Measurements from ENCODE around the gene MLEC. TPM values are rescaled to one million over a fixed set of nuclear protein-coding genes. Genes with fewer than 3 reads are reported as not detected.

The MLEC gene
- total RNA-seq, 1 donor from 2014 or later: 124 TPM

- TF ChIP-seq, protein P1, sequence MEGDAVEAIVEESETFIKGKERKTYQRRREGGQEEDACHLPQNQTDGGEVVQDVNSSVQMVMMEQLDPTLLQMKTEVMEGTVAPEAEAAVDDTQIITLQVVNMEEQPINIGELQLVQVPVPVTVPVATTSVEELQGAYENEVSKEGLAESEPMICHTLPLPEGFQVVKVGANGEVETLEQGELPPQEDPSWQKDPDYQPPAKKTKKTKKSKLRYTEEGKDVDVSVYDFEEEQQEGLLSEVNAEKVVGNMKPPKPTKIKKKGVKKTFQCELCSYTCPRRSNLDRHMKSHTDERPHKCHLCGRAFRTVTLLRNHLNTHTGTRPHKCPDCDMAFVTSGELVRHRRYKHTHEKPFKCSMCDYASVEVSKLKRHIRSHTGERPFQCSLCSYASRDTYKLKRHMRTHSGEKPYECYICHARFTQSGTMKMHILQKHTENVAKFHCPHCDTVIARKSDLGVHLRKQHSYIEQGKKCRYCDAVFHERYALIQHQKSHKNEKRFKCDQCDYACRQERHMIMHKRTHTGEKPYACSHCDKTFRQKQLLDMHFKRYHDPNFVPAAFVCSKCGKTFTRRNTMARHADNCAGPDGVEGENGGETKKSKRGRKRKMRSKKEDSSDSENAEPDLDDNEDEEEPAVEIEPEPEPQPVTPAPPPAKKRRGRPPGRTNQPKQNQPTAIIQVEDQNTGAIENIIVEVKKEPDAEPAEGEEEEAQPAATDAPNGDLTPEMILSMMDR (conservative IDR thresholded peaks at IDR 0.05; ENCODE audit: low read depth, low read length): no peak
- DNase-seq (ENCODE audit: low read depth): no peak
- no peak overlapping the region for H3K4me3 ChIP-seq (ENCODE audit: low read depth, low read length)
Measured at GRCh38 chr12:120646044-120646443, 40.9 kb upstream of the MLEC start.

- no peak overlapping the region for H3K4me3 ChIP-seq (ENCODE audit: low read depth, low read length)
- TF ChIP-seq, protein P1 (conservative IDR thresholded peaks at IDR 0.05; ENCODE audit: low read depth, low read length): no peak
- DNase-seq (ENCODE audit: low read depth): no peak
Measured at GRCh38 chr12:120647375-120647755, 39.6 kb upstream of the MLEC start.

DNA sequence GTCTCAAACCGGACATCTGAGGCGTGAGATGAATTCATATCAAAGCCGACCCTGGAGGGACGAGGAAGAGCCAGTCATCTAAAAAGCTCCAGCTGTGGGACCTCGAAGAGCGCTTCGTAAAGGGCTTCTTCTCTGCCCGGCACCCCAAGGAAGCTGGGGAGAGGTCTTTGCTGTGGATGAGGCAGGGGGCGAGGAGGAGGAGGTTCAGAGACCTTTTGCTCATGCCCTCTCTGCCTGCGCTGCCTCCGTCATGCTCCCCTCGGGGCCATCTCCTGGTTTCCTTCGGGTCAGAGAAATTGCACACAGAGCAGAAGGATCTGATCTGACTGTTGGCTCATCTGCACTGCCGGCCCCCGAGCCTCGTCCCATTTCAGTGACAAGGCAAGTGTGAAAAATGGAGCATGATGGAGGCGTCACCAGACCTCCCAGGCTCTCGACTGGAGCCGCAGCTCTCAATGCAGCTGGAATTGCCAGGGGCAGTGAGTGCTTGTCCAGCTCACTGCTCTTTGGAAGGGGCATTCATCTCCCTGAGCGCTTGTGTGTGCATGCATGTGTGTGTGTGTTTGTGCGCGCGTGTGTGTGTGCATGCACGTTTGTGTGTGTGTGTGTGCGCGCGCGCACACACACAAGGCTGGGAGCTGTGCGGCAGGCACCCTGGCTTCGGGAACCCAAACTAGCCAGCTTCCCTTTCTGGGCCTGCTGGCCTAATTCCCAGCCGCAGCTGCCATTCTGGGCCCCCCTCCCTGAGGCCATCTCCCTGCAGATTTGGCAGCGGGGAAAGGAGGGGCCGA is 37.3 kb upstream of the MLEC start:
- TF ChIP-seq, protein P1 (conservative IDR thresholded peaks at IDR 0.05; ENCODE audit: low read depth, low read length): no peak
- DNase-seq (ENCODE audit: low read depth): no peak
- peak overlapping the region; percentile 48 for H3K4me3 ChIP-seq (ENCODE audit: low read depth, low read length)

GRCh38 chr12:120650233-120650690 is 36.7 kb upstream of the MLEC start:
- TF ChIP-seq, protein P1 (conservative IDR thresholded peaks at IDR 0.05; ENCODE audit: low read depth, low read length): no peak
- no peak overlapping the region for H3K4me3 ChIP-seq (ENCODE audit: low read depth, low read length)
- DNase-seq (ENCODE audit: low read depth): no peak

DNA sequence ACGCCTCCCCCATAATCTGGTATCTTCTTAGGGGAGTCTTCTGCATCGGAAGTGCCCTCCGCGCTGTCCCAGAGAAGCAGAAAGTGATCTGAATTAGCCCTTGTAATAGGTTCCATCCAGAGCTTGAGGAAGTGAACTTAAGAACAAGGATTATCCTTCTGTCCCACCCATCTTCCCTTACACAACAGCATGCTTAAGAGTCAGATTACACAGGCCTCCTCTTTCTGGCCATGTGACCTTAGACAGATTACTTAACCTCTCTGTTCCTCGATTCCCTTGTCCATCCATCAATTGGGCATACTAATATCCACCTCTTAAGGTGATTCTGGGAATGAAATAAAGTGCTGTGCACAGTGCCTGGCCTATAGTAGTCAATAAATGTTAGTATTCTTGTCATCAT is 35.1 kb upstream of the MLEC start:
- no peak overlapping the region for H3K4me3 ChIP-seq (ENCODE audit: low read depth, low read length)
- TF ChIP-seq, protein P1 (conservative IDR thresholded peaks at IDR 0.05; ENCODE audit: low read depth, low read length): no peak
- no peak for DNase-seq (ENCODE audit: low read depth)

DNA sequence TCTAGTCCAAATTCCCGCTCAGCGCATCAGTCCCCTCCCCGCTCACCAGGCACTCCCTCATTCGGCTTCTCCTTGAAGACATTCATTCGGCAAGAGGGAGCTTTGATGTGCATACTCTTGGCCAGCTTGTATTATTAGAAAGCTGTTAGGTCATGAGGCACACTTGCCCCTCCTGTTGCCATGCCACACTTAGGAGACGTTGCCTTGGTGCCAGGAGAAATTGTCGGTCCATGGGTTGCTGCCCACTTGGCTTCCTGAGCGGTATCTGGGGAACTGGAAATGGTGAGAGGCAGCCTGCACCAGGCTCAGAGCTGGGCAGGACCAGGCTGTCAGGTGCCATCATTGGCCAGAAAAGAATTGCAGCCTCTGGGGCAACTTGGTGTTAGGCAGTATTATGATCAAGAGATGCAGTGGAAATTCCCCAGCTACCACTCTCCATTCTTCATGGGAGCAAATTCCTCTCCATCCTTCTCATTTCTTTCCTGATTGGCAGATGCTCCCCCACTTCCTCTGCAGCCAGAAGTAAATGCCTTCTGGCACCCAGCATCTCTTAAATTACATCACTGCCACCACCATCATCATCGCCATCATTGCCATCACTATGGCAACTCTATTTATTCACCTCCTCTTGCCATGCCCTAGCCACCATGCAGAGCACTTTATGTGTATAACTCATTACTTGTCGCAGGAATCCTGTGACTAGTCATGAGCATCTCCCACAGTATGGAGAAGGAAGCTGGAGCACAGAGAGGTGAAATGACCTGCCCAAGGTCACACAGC is 34.1 kb upstream of the MLEC start:
- no peak overlapping the region for H3K4me3 ChIP-seq (ENCODE audit: low read depth, low read length)
- TF ChIP-seq, protein P1 (conservative IDR thresholded peaks at IDR 0.05; ENCODE audit: low read depth, low read length): no peak
- DNase-seq (ENCODE audit: low read depth): no peak
